ENCODE results near the gene CASZ1. TPM values are rescaled to one million over a fixed set of nuclear protein-coding genes. Genes with fewer than 3 reads are reported as not detected.

CASZ1 gene
- total RNA-seq, 1 donor, result under 0.01 TPM

GRCh38 chr1:10699470-10699835, 97.0 kb downstream of the CASZ1 start:
- no peak overlapping the region for H3K4me3 ChIP-seq (ENCODE audit: low read depth, low read length)
- TF ChIP-seq CTCF (IDR thresholded peaks at IDR 0.05; ENCODE audit: insufficient read depth, low read depth, low read length), result no peak
- no peak for DNase-seq (ENCODE audit: low read depth)

DNA sequence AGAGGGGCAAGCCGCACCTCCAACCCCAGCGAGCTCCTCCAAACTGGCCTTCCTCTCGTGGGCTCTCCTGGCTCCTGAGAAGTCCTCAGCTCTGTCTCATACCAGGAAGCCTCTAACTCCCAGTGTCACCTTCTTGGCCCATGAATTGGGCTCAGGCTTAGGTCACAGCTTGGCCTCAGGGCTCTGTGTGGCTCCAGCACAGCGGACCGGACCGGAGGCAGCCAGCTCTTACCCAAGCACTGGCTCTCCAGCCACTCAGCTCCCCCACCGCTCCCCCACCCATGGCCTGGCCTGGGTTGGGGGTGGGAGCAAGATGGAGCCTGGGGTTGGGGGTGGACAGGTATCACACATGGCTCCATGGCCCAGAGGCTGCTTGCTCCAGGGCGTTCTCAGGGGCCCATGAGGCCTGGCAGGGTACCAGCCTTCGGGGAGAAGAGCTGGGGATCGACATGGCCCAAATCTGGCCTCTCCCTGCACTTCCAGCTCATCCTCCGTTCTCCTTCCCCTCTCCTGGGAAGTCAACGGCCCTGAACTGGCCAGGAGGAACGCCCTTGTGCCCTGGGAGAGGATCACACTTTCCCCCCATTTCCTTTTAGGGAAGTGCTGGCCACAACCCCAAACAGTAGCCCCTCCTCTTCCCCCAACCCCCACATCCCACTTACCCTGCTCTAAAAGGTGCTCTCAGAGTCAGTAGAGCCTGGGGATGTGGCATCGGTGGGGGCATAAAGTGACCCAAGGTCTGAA, 97.5 kb downstream of the CASZ1 start:
- no peak overlapping the region for H3K4me3 ChIP-seq (ENCODE audit: low read depth, low read length)
- no peak for TF ChIP-seq CTCF (IDR thresholded peaks at IDR 0.05; ENCODE audit: insufficient read depth, low read depth, low read length)
- DNase-seq (ENCODE audit: low read depth), result no peak

DNA sequence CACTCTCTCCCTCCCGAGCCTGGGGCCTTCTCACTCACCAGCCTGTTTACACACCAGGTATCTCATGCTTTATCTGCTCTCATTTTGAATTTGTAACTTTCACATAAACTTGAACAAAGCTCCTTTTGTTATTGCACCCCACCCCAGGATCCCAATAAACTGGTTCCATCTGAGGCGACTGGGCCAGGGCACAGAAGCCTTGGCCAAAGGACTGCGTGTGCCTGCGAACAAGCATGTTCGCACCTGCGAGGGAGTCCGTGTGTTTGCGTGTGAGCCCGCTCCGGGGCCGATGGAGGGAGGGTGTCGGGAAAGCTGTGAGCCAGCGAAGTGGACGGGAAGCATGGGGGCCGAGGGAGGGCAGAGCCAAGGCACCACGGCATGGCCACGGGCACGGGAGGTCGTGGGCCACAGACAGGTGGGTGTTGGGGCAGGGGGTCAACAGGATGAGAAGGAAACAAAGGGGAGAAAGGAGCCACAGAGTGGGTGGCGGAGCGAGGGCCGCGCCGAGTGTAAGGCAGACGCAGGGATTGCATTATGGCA, 98.8 kb downstream of the CASZ1 start:
- H3K4me3 ChIP-seq (ENCODE audit: low read depth, low read length), result no peak overlapping the region
- no peak for DNase-seq (ENCODE audit: low read depth)
- TF ChIP-seq CTCF (IDR thresholded peaks at IDR 0.05; ENCODE audit: insufficient read depth, low read depth, low read length), result no peak

- no peak for TF ChIP-seq CTCF (IDR thresholded peaks at IDR 0.05; ENCODE audit: insufficient read depth, low read depth, low read length)
- no peak for DNase-seq (ENCODE audit: low read depth)
- no peak overlapping the region for H3K4me3 ChIP-seq (ENCODE audit: low read depth, low read length)
Observed at GRCh38 chr1:10696977-10697376, 99.5 kb downstream of the CASZ1 start.

DNA sequence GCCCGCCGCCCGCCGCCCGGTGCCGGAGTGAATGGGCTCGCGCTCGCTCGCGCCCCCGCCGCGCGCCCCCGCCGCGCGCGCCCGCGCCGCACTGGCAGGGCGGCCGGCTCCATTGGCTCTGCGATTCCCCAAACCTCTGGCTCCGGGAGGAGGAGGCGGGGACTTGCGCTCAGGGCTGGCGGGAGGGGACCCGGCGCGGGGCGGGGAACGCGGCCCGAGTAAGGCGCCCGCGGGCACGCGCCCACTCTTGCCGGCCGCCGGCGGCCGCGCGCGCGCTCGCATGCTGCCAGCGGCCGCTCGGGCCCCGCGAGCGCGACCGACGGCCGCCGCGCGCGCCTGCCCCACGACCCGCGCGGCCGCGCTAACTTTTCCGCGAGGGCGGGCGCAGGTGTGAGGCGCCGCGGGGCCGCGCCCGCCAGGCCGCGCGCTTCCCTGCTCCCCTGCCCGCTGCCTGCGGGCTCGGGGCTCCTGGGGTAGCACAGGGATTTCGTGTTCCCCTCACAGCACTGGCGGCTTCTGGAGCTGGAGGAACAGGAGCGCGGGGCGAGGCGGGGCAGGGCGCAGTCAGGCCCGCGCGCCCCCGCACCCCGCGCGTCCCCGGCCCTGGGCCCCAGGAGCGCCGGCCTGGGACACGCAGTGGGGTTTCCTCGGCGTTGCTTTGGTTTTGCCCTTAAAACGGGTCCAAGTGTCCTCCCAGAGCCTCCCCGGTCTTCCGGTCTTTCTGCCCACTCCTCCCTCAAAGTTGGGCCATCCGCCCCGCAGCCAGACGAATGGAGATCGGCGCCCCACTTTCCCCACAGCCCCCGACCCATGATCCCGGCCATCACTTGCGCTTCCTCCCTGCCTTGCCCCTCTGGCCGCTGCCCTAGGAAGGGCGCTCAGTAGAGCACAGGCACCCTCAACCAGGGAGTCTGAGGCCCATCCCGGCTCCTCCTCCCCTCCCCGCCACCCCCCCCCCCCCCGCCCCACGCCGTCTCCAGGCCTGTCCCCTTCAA, 101.5 kb downstream of the CASZ1 start:
- DNase-seq (ENCODE audit: low read depth), result peak; percentile 72
- H3K4me3 ChIP-seq (ENCODE audit: low read depth, low read length), result peak overlapping the region; percentile 43
- no peak for TF ChIP-seq CTCF (IDR thresholded peaks at IDR 0.05; ENCODE audit: insufficient read depth, low read depth, low read length)

DNA sequence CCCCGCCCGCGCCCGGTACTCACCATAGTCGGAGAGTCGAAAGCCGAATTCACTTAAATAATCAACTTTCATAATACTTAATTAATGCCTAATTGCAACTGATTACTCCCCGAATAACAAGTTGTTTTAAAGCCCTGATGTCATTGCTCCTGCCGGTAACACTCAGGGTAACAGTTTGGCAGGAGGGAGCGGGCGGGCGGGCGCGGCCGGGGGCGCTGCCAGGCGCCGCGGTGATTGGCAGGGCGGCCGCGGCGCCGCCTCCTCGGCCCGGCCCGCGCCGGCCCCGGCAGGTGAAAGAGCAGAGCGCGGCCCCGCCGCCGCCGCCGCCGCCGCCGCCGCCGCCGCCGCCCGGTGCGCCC, 102.2 kb downstream of the CASZ1 start:
- TF ChIP-seq CTCF (IDR thresholded peaks at IDR 0.05; ENCODE audit: insufficient read depth, low read depth, low read length), result no peak
- DNase-seq (ENCODE audit: low read depth), result peak; percentile 12
- peak overlapping the region; percentile 67 for H3K4me3 ChIP-seq (ENCODE audit: low read depth, low read length)

Measured in fibroblast of villous mesenchyme (primary cell).